NT2/D1 (cell line): ENCODE measurements around the gene MATN1.
A peak's percentile ranks its signal among the peaks of the same experiment; 100 is the strongest.
"Not testable (repeated sequence)": the region's sequence is repeated elsewhere in the genome, so short reads cannot be mapped to it uniquely, and the experiment has no call there.

Experiments
- DNase-seq: peaks from one replicate; pipeline ENCODE4 v3.0.0-alpha.2; 2011; ENCODE audit warnings: low read depth, low spot score
- H3K27me3 ChIP-seq: 2 replicates; pipeline ENCODE4 v1.6.0; 2011; ENCODE audit warnings: mild to moderate bottlenecking; ENCODE audit not compliant: insufficient read length, insufficient read depth
- H3K36me3 ChIP-seq: 2 replicates; pipeline ENCODE4 v1.6.1; 2011; ENCODE audit warnings: mild to moderate bottlenecking, low read length, mixed read lengths; ENCODE audit not compliant: insufficient read depth, insufficient read length
- H3K4me1 ChIP-seq: 2 replicates; pipeline ENCODE4 v1.5.1; 2011; ENCODE audit not compliant: insufficient read depth, insufficient read length
- H3K4me3 ChIP-seq: 2 replicates; pipeline ENCODE4 v1.5.1; 2011; ENCODE audit warnings: low read depth; ENCODE audit not compliant: insufficient read length
- H3K9ac ChIP-seq: 2 replicates; pipeline ENCODE4 v1.6.0; 2011; ENCODE audit warnings: low read depth; ENCODE audit not compliant: insufficient read length
- H3K9me3 ChIP-seq: 2 replicates; pipeline ENCODE4 v1.5.1; 2011; ENCODE audit warnings: mild to moderate bottlenecking, low read length; ENCODE audit not compliant: insufficient read depth
- SUZ12 ChIP-seq: IDR thresholded peaks from 2 replicates; pipeline ENCODE4 v1.6.1; 2011; ENCODE audit not compliant: insufficient read length, insufficient read depth; ENCODE audit errors: extremely low read depth
- YY1 ChIP-seq: IDR thresholded peaks from 2 replicates; pipeline ENCODE4 v1.6.1; 2011; ENCODE audit not compliant: insufficient read length, insufficient read depth
- ZNF274 ChIP-seq: IDR thresholded peaks from 2 replicates; pipeline ENCODE4 v1.6.1; 2011; ENCODE audit warnings: mild to moderate bottlenecking, low read depth, low read length

MATN1 gene, protein sequence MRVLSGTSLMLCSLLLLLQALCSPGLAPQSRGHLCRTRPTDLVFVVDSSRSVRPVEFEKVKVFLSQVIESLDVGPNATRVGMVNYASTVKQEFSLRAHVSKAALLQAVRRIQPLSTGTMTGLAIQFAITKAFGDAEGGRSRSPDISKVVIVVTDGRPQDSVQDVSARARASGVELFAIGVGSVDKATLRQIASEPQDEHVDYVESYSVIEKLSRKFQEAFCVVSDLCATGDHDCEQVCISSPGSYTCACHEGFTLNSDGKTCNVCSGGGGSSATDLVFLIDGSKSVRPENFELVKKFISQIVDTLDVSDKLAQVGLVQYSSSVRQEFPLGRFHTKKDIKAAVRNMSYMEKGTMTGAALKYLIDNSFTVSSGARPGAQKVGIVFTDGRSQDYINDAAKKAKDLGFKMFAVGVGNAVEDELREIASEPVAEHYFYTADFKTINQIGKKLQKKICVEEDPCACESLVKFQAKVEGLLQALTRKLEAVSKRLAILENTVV

GRCh38 chr1:30723331-30723755 is at the start of gene MATN1:
Gene MATN1 (minus strand): TSS chr1:30723585. CDS start chr1:30723551, 34 bp downstream.
- no peak for TF ChIP-seq YY1
- no peak for TF ChIP-seq SUZ12
- TF ChIP-seq ZNF274, result no peak
- Histone ChIP-seq H3K9ac (peak within 1 kb of the TSS; percentile 27), H3K9me3 (no peaks in the 10 kb centered on the region), H3K4me1 (peaks cover 25% of the 10 kb centered on the region), H3K4me3 (no peak within 1 kb of the TSS), H3K27me3 (peaks cover 4% of the 10 kb centered on the region), H3K36me3 (peaks cover 3% of the 10 kb centered on the region)
- DNase-seq, result no peak

- Histone ChIP-seq H3K27me3 (no peaks in the 10 kb centered on the region), H3K4me3 (no peak overlapping the region), H3K9me3 (no peaks in the 10 kb centered on the region), H3K36me3 (no peaks in the 10 kb centered on the region), H3K9ac (no peak overlapping the region), H3K4me1 (peaks cover 9% of the 10 kb centered on the region)
- no peak for DNase-seq
- TF ChIP-seq YY1 (no peak), SUZ12 (no peak), ZNF274 (no peak)
These were observed 47.6 kb upstream of the MATN1 start for GRCh38 chr1:30771005-30771404.

- Histone ChIP-seq H3K4me3 (no peak overlapping the region), H3K4me1 (peaks cover 12% of the 10 kb centered on the region), H3K9me3 (no peaks in the 10 kb centered on the region), H3K9ac (no peak overlapping the region), H3K36me3 (no peaks in the 10 kb centered on the region), H3K27me3 (no peaks in the 10 kb centered on the region)
- TF ChIP-seq ZNF274 (no peak), SUZ12 (no peak), YY1 (no peak)
- no peak for DNase-seq
These were observed 46.8 kb upstream of the MATN1 start for GRCh38 chr1:30770150-30770549.

DNA sequence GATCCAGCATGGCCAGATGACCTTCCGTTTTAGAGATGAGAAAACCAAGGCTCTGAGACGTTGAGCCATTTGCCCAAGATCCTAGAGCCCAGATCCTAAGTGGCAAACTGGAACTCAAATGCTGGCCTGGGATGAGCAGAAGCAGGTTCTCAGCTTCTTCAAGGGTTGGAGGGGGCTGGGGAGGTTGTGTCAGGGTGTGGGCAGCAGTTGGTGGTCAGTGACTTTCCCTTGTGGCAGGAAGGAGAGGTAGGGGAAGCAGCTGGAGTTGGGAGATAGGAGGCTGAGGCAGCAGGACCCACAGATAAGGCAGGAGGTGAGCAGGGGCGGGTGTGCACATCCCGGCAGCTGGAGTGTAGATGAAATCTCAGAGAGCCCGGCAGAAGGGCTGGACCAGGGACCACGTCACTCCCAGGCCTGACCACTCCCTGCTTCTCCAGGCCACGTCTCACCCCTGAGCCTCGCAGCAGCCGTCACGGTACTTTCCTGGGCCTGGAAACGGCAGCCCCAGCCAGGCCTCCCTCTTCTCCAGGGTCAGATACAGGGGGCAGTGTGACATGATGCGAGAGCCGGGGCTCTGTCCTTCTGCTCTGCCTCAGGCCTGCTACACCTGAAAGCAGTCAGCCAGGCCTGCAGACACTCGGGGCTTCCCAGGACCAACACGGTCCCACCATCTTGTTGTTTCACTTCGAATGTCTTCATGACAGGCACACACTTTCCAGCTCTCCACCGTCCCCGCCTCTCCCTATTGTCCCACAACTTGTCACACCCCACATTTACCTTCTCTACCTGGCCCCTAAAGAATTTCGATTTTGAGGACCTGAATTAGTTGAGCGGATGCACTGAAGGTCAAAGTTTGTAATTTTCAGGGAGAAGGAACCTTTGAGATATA is 45.7 kb upstream of the MATN1 start:
- Histone ChIP-seq H3K27me3 (no peaks in the 10 kb centered on the region), H3K4me3 (no peak overlapping the region), H3K4me1 (peaks cover 18% of the 10 kb centered on the region), H3K9ac (no peak overlapping the region), H3K36me3 (no peaks in the 10 kb centered on the region), H3K9me3 (no peaks in the 10 kb centered on the region)
- DNase-seq, result no peak
- TF ChIP-seq YY1 (no peak), ZNF274 (no peak)

- H3K9me3 ChIP-seq, result no peaks in the 10 kb centered on the region
- no peaks in the 10 kb centered on the region for H3K27me3 ChIP-seq
- H3K4me1 ChIP-seq, result peaks cover 25% of the 10 kb centered on the region
- H3K9ac ChIP-seq, result no peak overlapping the region
- no peaks in the 10 kb centered on the region for H3K36me3 ChIP-seq
- H3K4me3 ChIP-seq, result no peak overlapping the region
- no peak for DNase-seq
- no peak for TF ChIP-seq SUZ12
- no peak for TF ChIP-seq YY1
- TF ChIP-seq ZNF274, result no peak
These were observed 44.9 kb upstream of the MATN1 start for GRCh38 chr1:30768159-30768829.

DNA sequence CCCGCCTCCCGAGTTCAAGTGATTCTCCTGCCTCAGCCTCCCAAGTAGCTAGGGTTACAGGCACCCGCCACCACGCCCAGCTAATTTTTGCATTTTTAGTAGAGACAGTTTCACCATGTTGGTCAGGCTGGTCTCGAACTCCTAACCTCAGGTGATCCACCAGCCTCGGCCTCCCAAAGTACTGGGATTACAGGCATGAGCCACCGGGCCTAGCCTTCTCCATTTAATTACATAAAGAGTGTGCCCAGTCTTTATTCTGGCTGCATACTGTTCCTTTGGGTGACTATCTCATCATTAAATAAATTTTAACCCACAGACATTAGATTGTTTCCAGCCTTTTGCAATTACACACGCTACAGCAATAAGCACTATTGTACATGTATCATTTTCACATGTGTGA is 43.6 kb upstream of the MATN1 start:
- not testable (repeated sequence) for H3K27me3 ChIP-seq, H3K9ac ChIP-seq, H3K9me3 ChIP-seq, H3K4me3 ChIP-seq, H3K36me3 ChIP-seq, DNase-seq
- peaks cover 35% of the 10 kb centered on the region for H3K4me1 ChIP-seq
